Measurements from ENCODE around the gene HOXB4. TPM values are rescaled to one million over a fixed set of nuclear protein-coding genes. Genes with fewer than 3 reads are reported as not detected.

Gene HOXB4
- total RNA-seq, 1 donor from 2014 or later, result 5.8 TPM

DNA sequence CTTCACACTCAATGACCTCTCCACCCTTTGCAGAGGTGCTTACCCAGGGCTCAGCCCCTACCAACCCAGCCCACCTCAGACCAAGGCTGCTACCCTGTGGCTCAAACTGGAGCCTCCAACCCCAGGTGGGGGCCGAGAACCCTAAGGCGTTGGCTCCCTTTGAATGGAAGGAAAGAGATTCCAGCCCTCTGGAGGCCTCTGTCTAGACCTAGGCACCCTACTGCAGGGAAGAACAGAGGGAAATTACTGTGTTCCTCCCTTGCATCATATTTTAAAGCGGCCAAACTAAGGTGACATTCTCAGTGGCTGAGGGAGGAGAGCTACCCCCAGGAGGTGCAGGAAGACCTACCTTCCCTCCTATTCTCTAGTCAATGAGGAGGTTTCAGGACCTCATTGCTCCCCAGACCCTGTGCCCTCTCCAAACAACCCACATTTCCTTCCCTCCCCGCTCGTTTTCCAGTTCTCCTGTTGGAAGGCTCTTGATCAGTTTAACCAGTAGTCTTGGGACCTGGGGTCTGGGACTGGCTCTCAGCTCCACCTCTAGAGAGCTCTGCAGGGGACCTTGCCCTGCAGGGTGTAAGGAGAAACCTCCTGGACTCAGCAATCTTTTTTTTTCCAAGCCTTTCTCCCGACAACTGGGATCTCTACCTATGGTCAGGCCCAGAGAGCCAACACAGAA lies 42.5 kb upstream of the HOXB4 start:
- Histone ChIP-seq H3K9me3 (no peaks in the 10 kb centered on the region), H3K36me3 (no peaks in the 10 kb centered on the region), H3K4me1 (peaks cover 15% of the 10 kb centered on the region), H3K27me3 (ENCODE audit: low read depth) (peaks cover 98% of the 10 kb centered on the region), H3K27ac (no peak overlapping the region), H3K4me3 (no peak overlapping the region)
- ATAC-seq (no peak), DNase-seq (no peak)
- intact Hi-C loops (cut with DNase I), result no loop called here
- TF ChIP-seq, protein P1, sequence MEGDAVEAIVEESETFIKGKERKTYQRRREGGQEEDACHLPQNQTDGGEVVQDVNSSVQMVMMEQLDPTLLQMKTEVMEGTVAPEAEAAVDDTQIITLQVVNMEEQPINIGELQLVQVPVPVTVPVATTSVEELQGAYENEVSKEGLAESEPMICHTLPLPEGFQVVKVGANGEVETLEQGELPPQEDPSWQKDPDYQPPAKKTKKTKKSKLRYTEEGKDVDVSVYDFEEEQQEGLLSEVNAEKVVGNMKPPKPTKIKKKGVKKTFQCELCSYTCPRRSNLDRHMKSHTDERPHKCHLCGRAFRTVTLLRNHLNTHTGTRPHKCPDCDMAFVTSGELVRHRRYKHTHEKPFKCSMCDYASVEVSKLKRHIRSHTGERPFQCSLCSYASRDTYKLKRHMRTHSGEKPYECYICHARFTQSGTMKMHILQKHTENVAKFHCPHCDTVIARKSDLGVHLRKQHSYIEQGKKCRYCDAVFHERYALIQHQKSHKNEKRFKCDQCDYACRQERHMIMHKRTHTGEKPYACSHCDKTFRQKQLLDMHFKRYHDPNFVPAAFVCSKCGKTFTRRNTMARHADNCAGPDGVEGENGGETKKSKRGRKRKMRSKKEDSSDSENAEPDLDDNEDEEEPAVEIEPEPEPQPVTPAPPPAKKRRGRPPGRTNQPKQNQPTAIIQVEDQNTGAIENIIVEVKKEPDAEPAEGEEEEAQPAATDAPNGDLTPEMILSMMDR (IDR thresholded peaks at IDR 0.05), result no peak

DNA sequence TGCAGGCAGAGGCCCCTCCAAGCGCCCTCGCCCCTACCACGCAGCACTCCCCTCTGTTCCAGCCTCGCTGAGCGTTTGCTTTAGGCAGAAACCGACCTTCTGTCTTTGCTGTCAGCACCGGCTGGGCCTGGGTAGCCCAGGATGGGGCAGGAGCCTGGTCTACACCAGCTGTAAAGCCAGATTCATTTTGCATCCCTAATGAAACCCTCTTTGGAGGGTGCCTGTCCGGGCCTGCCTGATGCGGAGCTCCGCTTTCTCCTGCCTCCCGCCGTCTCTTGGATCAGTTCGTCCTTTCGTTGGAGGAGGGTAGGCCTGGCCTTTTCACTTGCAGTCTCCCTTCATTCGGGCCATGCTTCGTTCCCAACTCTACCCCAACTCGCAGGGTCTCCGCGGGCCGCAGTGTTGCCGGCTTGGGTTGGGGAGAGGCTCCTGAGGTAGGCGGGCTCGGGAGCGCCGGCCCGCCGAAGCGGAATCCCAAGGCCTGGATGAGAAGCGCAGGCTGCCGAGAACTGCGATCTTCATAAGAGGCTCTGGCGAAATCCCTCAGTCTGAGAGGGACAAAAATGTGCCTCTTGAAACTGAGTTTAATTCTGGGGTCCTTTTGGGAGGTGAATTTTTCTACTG lies 41.8 kb upstream of the HOXB4 start:
- Histone ChIP-seq H3K4me3 (no peak overlapping the region), H3K27ac (no peak overlapping the region), H3K36me3 (no peaks in the 10 kb centered on the region), H3K4me1 (peaks cover 8% of the 10 kb centered on the region), H3K9me3 (no peaks in the 10 kb centered on the region), H3K27me3 (ENCODE audit: low read depth) (peaks cover 97% of the 10 kb centered on the region)
- DNase-seq (no peak), ATAC-seq (no peak)
- TF ChIP-seq, protein P1 (IDR thresholded peaks at IDR 0.05), result no peak
- intact Hi-C loops (cut with DNase I), result no loop called here

DNA sequence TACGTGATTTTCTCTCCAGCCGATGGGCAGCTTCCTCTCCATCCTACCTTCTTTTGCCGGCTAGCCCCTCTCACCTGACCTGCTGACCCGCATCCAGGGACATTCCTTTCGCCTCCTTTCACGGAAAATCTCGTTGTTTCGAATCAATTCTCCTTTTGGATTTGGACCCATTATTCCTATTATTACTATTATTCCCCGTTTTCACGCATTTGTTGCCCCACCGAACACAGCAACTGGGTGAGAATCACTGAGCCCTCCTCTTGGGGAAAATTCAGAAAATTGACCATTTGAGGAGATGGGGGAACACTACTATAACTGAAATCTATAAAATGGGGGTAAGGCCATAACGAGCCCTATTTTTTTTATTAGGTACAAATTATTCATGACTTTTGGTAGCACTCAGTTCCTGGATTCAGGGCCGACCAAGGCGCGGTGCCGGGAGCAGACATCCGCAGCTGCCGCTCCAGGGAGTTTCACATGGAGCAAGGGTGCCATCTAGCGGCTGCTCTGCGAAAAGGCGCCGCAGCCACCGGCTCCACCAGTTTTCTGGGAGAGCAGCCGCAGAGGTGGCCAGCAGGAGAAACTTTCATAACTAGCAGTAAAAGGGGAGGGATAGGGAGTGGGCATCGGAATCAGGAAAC lies 40.2 kb upstream of the HOXB4 start:
- peaks cover 12% of the 10 kb centered on the region for H3K4me1 ChIP-seq
- intact Hi-C loops (cut with DNase I), result no loop called here
- peak; percentile 89 for DNase-seq
- H3K36me3 ChIP-seq, result no peaks in the 10 kb centered on the region
- TF ChIP-seq, protein P1 (IDR thresholded peaks at IDR 0.05), result peak; percentile 97
- H3K27ac ChIP-seq, result no peak overlapping the region
- ATAC-seq, result peak; percentile 91 to 94
- H3K27me3 ChIP-seq (ENCODE audit: low read depth), result peaks cover 97% of the 10 kb centered on the region
- H3K9me3 ChIP-seq, result no peaks in the 10 kb centered on the region
- no peak overlapping the region for H3K4me3 ChIP-seq

DNA sequence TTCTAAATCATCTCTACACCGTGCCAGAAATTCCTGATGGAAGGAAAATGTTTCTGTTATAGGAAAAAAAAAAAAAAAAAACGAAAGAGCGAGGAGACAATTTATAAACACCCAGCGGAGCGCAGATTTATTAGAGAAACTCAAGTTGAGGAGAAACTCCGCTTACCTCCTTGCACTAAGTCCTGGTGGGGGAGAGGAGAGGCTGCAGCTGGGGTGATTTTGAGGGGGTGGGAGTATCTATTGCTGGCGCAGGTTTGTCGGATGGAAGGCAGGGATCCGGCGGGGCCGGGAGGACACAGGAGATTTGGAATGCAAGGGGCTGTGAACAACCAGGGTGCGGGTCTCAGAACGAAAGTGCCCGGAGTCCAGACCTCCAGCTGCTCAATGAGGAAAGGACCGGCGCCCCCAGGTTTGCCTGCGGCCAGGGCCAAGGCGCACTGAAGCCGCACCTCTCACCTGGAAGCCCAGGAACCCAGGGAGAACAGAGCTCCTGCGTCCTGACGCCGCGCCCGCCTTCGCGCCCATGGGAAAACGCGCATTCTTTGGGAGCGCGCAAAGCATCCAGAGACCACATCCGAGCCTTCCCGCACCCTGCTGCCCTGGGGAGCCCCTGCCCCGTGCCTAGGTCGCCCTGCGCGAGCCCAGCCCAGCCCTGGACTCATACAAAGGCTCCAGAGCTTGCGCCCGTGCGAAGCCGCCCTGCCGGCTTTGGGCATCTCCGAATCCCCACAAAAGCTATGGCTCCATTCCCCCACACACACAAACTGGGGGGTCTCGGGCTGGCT lies 39.5 kb upstream of the HOXB4 start:
- TF ChIP-seq, protein P1 (IDR thresholded peaks at IDR 0.05), result no peak
- Histone ChIP-seq H3K9me3 (no peaks in the 10 kb centered on the region), H3K27me3 (ENCODE audit: low read depth) (peaks cover 96% of the 10 kb centered on the region), H3K4me1 (peaks cover 14% of the 10 kb centered on the region), H3K36me3 (no peaks in the 10 kb centered on the region), H3K27ac (no peak overlapping the region), H3K4me3 (no peak overlapping the region)
- DNase-seq (no peak), ATAC-seq (no peak)
- intact Hi-C loops (cut with DNase I), result no loop called here

DNA sequence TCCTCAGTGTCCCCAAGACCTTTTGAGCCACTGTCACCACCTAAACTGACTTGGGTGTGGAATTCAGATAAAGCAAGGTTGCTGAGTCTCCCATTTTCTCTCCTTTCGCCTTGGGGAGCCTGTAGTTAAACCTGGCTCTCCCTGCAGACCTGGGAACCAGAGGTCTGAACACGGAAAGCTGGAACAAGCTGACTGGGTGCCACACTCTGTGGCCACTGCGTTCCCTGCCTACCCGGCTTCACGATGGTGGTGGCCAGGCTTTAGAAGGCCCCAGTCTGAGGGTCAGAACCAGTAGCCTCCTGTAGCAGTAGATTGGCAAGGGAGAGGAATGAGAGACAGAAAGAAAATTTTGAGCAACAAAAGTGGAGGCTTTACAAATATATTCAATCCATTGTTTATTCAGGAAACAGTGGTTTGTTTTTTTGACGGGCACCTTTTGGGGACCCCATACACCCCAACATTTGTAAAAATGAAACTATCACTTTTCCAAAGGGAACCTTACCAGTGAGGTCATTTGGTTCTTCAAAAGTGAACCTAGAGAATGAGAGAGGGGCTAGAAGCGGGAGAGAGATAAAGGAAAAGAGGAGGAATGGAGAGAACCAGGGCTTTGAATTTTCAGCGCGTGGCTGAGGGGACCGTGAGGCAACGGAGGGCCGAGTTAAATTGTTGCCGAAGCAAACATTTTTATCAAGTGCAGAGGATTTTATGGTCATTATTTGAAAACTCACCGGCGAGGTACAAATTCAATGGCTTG lies 38.7 kb upstream of the HOXB4 start:
- Histone ChIP-seq H3K27me3 (ENCODE audit: low read depth) (peaks cover 96% of the 10 kb centered on the region), H3K4me1 (peaks cover 22% of the 10 kb centered on the region), H3K9me3 (no peaks in the 10 kb centered on the region), H3K27ac (no peak overlapping the region), H3K36me3 (no peaks in the 10 kb centered on the region), H3K4me3 (no peak overlapping the region)
- no peak for ATAC-seq
- no peak for DNase-seq
- intact Hi-C loops (cut with DNase I), result no loop called here
- TF ChIP-seq, protein P1 (IDR thresholded peaks at IDR 0.05), result no peak
